Panc1 (cell line): Measurements from ENCODE around the gene PRRG4. TPM values are rescaled to one million over a fixed set of nuclear protein-coding genes. Genes with fewer than 3 reads are reported as not detected.

Experiments
- ATAC-seq: fragments of 200-7000 bp; cut with Tn5 transposase; 2 replicates; pipeline ENCODE4 v1.9.1; 2020; ENCODE audit warnings: mild to moderate bottlenecking, moderate library complexity
- BruUV-seq: library from RNA; stranded (reverse); fragments of 400-500 nt; replicated peaks from 2 replicates; lab custom pipeline; 2021; lab: Mats Ljungman, UMichigan
- CTCF ChIA-PET: fragments of 300-600 bp; sonication (Branson Sonifier 250); formaldehyde crosslinking; loops from one replicate; lab custom pipeline; 2022; ENCODE audit warnings: antibody characterized with exemption; lab: Charles Lee
- POLR2A ChIA-PET: fragments of 300-600 bp; sonication (Branson Sonifier 250); formaldehyde crosslinking; loops from one replicate; lab custom pipeline; 2022; ENCODE audit warnings: antibody characterized with exemption; lab: Charles Lee
- DNase-seq: peaks from one replicate; pipeline ENCODE4 v3.0.0-alpha.2; 2010; ENCODE audit warnings: low read depth, low spot score
- H3K27ac ChIP-seq: 2 replicates; pipeline ENCODE4 v1.5.1; 2011; ENCODE audit warnings: mild to moderate bottlenecking, low read length, inconsistent platforms
- H3K27me3 ChIP-seq: fragments of 200-500 bp; sonication (Bioruptor generic); 2 replicates; pipeline ENCODE4 v1.6.0; 2014; ENCODE audit warnings: low read length, inconsistent platforms; ENCODE audit not compliant: control insufficient read depth, insufficient read depth
- H3K36me3 ChIP-seq: fragments of 200-500 bp; sonication (Bioruptor generic); 2 replicates; pipeline ENCODE4 v1.5.1; 2014; ENCODE audit warnings: inconsistent platforms, mild to moderate bottlenecking, low read length, moderate library complexity; ENCODE audit not compliant: control insufficient read depth, insufficient read depth
- H3K4me1 ChIP-seq: 2 replicates; pipeline ENCODE4 v1.5.1; 2011; ENCODE audit warnings: inconsistent platforms, mild to moderate bottlenecking, low read length, moderate library complexity; ENCODE audit not compliant: control insufficient read depth, insufficient read depth
- H3K4me3 ChIP-seq, 2 experiments: 2 replicates each; pipeline ENCODE4 v1.5.1; 2011 to 2012; ENCODE audit warnings: low read depth in 2 of 2, low read length in 2 of 2, mild to moderate bottlenecking in 2 of 2, inconsistent platforms in 1 of 2, moderate library complexity in 1 of 2
- H3K9me3 ChIP-seq: fragments of 200-500 bp; sonication (Bioruptor generic); 2 replicates; pipeline ENCODE4 v1.5.1; 2014; ENCODE audit warnings: low read depth, mild to moderate bottlenecking, inconsistent platforms, low read length, moderate library complexity; ENCODE audit not compliant: control insufficient read depth, insufficient read depth
- CTCF ChIP-seq: fragments of 450-650 bp; IDR thresholded peaks from 2 replicates; pipeline ENCODE4 v1.5.1; 2017; ENCODE audit warnings: mild to moderate bottlenecking
- POLR2AphosphoS5 ChIP-seq: IDR thresholded peaks from 2 replicates; pipeline ENCODE4 v1.6.1; 2012; ENCODE audit warnings: mild to moderate bottlenecking, low read depth, low read length, moderate library complexity
- REST ChIP-seq, 2 experiments: IDR thresholded peaks; 2 replicates each; pipeline ENCODE4 v1.6.1; 2011 to 2012; ENCODE audit warnings: low read depth in 2 of 2, control low read depth in 1 of 2, low read length in 1 of 2, mild to moderate bottlenecking in 1 of 2, moderate library complexity in 1 of 2; ENCODE audit not compliant: insufficient read depth in 1 of 2
- SIN3A ChIP-seq: IDR thresholded peaks from 2 replicates; pipeline ENCODE4 v1.6.1; 2012; ENCODE audit warnings: low read depth, mild to moderate bottlenecking, low read length, moderate library complexity, borderline replicate concordance; ENCODE audit not compliant: insufficient read depth
- TCF7L2 ChIP-seq: IDR thresholded peaks from 2 replicates; pipeline ENCODE4 v1.6.1; 2011; ENCODE audit warnings: mild to moderate bottlenecking, low read depth, low read length, inconsistent platforms
- in situ Hi-C: cut with HindIII; loops from 2 replicates; pipeline ENCODE4 v1.10.0; 2016; ENCODE audit warnings: low sequenced_read_pairs, low pct_unique_long_range_greater_than_20kb
- intact Hi-C: fragments of 100-400 bp; cut with micrococcal nuclease; formaldehyde crosslinking; loops from one replicate; pipeline ENCODE4 v1.10.0; 2022; ENCODE audit not compliant: unreplicated experiment
- total RNA-seq: library from RNA; stranded (reverse); gene quantifications from one replicate; pipeline ENCODE4 v1.2.1, GENCODE V29; 2021; ENCODE audit not compliant: unreplicated experiment

The PRRG4 gene
- total RNA-seq, 1 experiment from 2014 or later: 0.87 TPM

GRCh38 chr11:32852207-32852606 is 22.5 kb downstream of the PRRG4 start:
- no peak for TF ChIP-seq REST (IDR thresholded peaks at IDR 0.05; ENCODE audit: insufficient read depth in 1 of 2, low read depth in 2 of 2, low read length in 1 of 2)
- no peak for TF ChIP-seq CTCF
- no peak for TF ChIP-seq SIN3A
- TF ChIP-seq POLR2AphosphoS5: no peak
- no peak for TF ChIP-seq TCF7L2
- no peaks in the 10 kb centered on the region for H3K36me3 ChIP-seq
- no peak overlapping the region for H3K4me3 ChIP-seq
- H3K4me1 ChIP-seq: no peaks in the 10 kb centered on the region
- in situ Hi-C loops: no loop called here
- no peak for DNase-seq
- intact Hi-C loops: no loop called here
- H3K9me3 ChIP-seq: no peaks in the 10 kb centered on the region
- CTCF ChIA-PET: interaction anchor here (0.6 kb wide), 1 partner anchor 174 kb away, joined by 7 read pairs; no protein-coding TSS in a partner anchor
- ATAC-seq: peak; percentile 26; the same call in 1 of the 2 replicates
- peaks cover 12% of the 10 kb centered on the region; the same call in 1 of the 2 replicates for H3K27me3 ChIP-seq
- H3K27ac ChIP-seq: no peak overlapping the region
- POLR2A ChIA-PET: no interaction called here
- BruUV-seq: no TSS peak

- intact Hi-C loops (no loop called here), in situ Hi-C loops (no loop called here)
- H3K27me3 ChIP-seq: peaks cover 12% of the 10 kb centered on the region; the same call in 1 of the 2 replicates
- no peak for DNase-seq
- no peak for ATAC-seq
- POLR2A ChIA-PET: no interaction called here
- H3K27ac ChIP-seq: no peak overlapping the region
- H3K9me3 ChIP-seq: no peaks in the 10 kb centered on the region
- BruUV-seq: no TSS peak
- CTCF ChIA-PET: no interaction called here
- no peak for TF ChIP-seq REST (IDR thresholded peaks at IDR 0.05; ENCODE audit: insufficient read depth in 1 of 2, low read depth in 2 of 2, low read length in 1 of 2)
- no peak for TF ChIP-seq SIN3A
- TF ChIP-seq CTCF: no peak
- no peak for TF ChIP-seq POLR2AphosphoS5
- TF ChIP-seq TCF7L2: no peak
- H3K36me3 ChIP-seq: no peaks in the 10 kb centered on the region; the same call in 1 of the 2 replicates
- no peak overlapping the region for H3K4me3 ChIP-seq
- H3K4me1 ChIP-seq: no peaks in the 10 kb centered on the region
Measured at GRCh38 chr11:32855601-32856000, 25.9 kb downstream of the PRRG4 start.
